ENCODE results near the gene HADHB.

DNA sequence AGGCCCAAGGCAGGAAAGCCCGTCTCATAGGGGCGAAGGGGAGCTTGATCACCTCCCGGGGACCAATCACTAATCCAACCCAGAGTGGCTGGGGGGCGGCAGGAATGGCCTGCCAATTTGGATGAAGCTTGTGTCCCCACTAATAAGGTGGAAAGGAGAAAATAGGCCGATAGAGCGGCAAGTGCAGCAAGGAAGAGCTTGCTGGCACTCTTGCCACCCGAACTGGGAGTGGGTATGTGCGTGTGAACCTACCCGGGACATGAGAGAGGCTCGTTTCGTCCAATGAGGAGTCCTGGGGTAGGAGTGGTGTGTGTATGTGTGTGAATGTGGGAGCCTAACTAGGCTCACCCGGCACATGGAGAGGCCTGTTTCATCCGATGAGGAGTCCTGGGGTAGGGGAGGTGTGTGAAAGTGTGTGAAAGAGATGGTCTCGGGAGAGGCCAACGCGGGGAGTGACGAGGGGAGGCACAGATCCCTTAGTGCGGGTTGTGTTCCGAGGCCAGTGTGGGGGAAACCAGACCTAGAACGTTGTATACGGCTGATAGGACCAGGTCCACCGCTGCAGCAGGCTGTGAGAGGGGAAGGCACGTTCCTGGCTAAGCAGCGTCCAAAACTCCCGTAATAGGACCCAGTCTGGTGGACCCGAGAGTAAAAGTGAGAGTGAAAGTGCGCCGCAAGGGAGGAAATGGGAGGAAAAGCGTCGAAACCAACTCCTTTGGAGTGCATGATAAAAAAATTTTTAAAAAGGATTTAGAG is 54.1 kb downstream of the HADHB start:
- TF ChIP-seq RCOR1 (conservative IDR thresholded peaks at IDR 0.05; ENCODE audit: low read depth, low read length) (no peak), POLR2A (IDR thresholded peaks at IDR 0.05; ENCODE audit: low read depth, low read length) (no peak), HDGF (IDR thresholded peaks at IDR 0.05) (peak; percentile 68; the same call in 1 of the 2 replicates), ZNF274 (IDR thresholded peaks at IDR 0.05; ENCODE audit: insufficient read depth, insufficient read length) (no peak), RELA (IDR thresholded peaks at IDR 0.05; ENCODE audit: borderline replicate concordance, partially characterized antibody) (no peak), RAD51 (IDR thresholded peaks at IDR 0.05) (no peak), TCF12 (IDR thresholded peaks at IDR 0.05; ENCODE audit: low read depth, low read length) (no peak), HCFC1 (IDR thresholded peaks at IDR 0.05; ENCODE audit: low read length) (no peak), SMC3 (IDR thresholded peaks at IDR 0.05; ENCODE audit: borderline replicate concordance, low read length) (no peak), NFYA (IDR thresholded peaks at IDR 0.05; ENCODE audit: borderline replicate concordance, low read depth, low read length) (no peak)
- TF ChIP-seq, protein P1, sequence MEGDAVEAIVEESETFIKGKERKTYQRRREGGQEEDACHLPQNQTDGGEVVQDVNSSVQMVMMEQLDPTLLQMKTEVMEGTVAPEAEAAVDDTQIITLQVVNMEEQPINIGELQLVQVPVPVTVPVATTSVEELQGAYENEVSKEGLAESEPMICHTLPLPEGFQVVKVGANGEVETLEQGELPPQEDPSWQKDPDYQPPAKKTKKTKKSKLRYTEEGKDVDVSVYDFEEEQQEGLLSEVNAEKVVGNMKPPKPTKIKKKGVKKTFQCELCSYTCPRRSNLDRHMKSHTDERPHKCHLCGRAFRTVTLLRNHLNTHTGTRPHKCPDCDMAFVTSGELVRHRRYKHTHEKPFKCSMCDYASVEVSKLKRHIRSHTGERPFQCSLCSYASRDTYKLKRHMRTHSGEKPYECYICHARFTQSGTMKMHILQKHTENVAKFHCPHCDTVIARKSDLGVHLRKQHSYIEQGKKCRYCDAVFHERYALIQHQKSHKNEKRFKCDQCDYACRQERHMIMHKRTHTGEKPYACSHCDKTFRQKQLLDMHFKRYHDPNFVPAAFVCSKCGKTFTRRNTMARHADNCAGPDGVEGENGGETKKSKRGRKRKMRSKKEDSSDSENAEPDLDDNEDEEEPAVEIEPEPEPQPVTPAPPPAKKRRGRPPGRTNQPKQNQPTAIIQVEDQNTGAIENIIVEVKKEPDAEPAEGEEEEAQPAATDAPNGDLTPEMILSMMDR (IDR thresholded peaks at IDR 0.05 in 2 of 3, conservative IDR thresholded peaks at IDR 0.05 in 1 of 3; ENCODE audit: control insufficient read depth in 2 of 3, extremely low read depth in 1 of 3, insufficient read depth in 1 of 3, low read depth in 3 of 3, low read length in 3 of 3) = no peak
- TF ChIP-seq, protein P2, sequence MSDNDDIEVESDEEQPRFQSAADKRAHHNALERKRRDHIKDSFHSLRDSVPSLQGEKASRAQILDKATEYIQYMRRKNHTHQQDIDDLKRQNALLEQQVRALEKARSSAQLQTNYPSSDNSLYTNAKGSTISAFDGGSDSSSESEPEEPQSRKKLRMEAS (IDR thresholded peaks at IDR 0.05; ENCODE audit: low read depth, low read length) = no peak
- TF ChIP-seq, protein P3, sequence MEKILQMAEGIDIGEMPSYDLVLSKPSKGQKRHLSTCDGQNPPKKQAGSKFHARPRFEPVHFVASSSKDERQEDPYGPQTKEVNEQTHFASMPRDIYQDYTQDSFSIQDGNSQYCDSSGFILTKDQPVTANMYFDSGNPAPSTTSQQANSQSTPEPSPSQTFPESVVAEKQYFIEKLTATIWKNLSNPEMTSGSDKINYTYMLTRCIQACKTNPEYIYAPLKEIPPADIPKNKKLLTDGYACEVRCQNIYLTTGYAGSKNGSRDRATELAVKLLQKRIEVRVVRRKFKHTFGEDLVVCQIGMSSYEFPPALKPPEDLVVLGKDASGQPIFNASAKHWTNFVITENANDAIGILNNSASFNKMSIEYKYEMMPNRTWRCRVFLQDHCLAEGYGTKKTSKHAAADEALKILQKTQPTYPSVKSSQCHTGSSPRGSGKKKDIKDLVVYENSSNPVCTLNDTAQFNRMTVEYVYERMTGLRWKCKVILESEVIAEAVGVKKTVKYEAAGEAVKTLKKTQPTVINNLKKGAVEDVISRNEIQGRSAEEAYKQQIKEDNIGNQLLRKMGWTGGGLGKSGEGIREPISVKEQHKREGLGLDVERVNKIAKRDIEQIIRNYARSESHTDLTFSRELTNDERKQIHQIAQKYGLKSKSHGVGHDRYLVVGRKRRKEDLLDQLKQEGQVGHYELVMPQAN (conservative IDR thresholded peaks at IDR 0.05) = no peak
